ENCODE measurements around the gene SPAG9.
A peak's percentile ranks its signal among the peaks of the same experiment; 100 is the strongest.
"Not testable (repeated sequence)": the region's sequence is repeated elsewhere in the genome, so short reads cannot be mapped to it uniquely, and the experiment has no call there.

Gene SPAG9

DNA sequence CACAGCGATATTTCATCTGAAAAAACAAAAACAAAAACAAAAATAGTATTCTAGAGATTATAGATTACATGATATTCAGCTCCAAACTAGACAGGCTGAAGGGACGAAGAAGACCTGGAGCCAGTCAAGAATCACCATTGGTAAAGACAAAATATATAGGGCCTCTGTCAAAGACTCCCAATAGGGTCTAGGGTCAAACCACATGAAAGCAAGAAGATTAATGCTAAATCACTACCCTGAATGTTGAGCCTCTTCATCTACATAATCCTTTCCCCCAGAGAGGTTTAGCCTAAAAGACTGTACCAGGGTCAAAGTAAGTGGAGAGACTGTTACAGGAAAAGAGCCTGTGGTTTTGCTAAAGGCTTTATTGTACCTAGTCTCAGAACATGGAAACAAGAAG lies 21.9 kb upstream of the SPAG9 start:
- no peak for DNase-seq (ENCODE audit: low spot score)

- no peak for DNase-seq (ENCODE audit: low spot score)
Observed at GRCh38 chr17:51135956-51136355, 15.3 kb upstream of the SPAG9 start.

- no peak for DNase-seq (ENCODE audit: low spot score)
Observed at GRCh38 chr17:51133365-51133764, 12.7 kb upstream of the SPAG9 start.

DNA sequence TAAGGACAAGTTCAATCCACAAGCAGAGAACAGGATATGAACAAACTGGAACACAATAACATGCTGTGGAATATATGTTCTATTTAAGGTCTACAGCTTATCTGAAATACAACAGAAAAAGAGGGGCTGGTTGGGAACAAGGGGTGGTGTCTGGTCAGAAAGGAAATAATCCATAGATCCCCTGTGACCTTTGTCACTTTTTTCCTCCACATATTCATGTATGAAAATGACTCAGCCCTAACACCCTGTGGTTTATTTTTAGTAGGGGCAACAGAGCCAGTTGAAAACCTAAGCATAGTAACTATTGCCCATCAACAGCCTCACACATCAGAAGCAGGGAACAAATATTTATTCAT lies 12.3 kb upstream of the SPAG9 start:
- DNase-seq (ENCODE audit: low spot score) = no peak

DNA sequence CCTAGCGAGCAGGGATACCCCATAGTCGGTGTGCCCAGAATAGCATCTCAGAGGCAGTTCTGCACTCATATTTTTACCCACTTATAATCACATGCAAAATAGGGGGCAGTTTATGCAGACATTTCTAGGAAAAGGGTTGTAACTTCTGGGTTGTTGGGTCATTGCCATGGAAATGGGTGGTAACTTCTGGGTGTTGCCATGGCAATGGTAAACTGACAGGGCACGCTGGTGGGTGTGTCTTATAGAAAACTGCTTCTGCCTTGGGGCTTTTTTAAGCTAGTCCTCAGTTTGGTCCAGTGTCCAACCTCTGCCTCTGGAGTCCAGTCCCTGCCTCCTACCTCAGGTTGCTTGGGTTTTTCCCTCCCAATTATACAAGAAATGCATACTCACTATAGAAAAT lies 7.4 kb upstream of the SPAG9 start:
- no peak for DNase-seq (ENCODE audit: low spot score)

DNA sequence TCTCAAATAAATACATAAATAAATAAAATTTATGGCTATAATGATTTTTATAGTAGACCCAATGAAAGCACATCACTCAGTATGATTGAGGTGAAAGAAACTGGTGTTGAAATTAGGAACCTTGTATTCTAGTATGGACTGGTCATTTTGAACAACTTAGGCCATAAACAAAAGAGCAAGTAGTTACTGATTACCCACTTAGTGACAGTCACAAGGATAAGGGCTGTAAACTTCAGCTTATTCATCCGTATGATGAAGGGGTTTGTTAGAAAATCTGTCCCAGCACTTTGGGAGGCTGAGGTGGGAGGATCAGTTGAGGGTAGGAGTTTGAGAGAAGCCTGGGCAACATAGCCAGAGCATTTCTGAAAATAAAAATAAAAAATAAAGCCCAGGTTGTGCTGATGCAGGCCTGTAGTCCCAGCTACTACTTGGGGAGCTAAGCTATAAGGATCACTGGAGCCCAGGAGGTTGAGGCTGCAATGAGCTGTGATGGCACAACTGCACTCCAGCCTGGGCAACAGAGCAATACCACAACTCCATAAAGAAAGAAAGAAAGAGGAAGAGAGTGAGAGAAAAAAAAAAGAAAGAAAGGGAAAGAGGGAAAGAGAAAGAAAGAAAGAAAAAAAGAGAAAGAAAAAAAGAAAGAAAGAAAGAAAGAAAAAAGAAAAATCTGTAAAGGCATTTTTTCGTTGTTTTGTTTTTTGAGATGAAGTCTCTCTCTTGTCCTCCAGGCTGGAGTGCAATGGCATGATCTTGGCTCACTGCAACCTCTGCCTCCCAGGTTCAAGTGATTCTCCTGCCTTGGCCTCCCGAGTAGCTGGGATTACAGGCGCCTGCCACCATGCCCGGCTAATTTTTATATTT lies 4.2 kb upstream of the SPAG9 start:
- DNase-seq (ENCODE audit: low spot score) = no peak

DNA sequence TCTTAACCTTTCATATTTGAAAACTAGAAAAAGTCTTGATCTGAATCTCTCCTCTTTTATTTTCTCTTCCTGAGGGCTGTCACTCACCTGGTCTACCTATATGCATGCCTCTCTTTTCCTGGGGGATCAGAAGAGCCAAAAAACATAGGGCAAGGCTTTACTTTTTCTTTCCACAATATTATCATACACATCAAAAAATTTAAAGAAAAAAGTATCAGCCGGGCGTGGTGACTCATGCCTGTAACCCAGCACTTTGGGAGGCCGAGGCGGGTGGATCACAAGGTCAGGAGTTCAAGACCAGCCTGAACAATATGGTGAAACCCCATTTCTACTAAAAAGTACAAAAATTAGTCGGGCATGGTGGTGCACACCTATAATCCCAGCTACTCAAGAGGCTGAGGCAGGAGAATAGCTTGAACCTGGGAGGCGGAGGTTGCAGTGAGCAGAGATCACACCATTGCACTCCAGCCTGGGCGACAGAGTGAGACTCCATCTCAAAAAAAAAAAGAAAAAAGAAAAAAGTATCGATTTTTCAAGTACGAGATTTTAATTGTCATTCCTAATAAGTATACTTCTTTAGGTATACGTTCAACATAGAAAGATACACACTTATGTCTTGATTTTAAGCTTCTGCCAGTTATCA lies 1.9 kb upstream of the SPAG9 start:
- not testable (repeated sequence) for DNase-seq (ENCODE audit: low spot score)

GRCh38 chr17:51121620-51122472 lies 1.2 kb upstream of the SPAG9 start:
- peak; percentile 92 for DNase-seq (ENCODE audit: low spot score)

DNA sequence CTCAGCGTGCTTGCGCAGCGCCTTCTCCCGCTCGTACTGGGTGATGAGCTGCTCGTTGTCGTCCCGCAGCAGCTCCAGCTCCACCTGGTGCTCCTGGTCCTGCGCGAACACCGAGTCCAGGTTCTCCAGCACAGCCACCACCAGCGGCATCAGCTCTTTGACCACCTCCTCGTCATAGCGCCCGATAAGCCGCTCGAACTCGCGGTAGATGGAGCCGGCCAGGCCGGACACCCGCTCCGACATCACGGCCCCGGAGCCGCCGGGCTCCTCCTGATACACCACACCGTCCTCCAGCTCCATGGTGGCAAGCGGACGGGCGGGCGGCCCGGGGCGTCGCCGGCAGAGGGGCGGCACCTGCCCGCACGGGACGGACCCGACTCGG lies 320 bp downstream of the SPAG9 start:
- no peak for DNase-seq (ENCODE audit: low spot score)

GRCh38 chr17:51119415-51120356 lies 982 bp downstream of the SPAG9 start:
- DNase-seq (ENCODE audit: low spot score) = no peak

- DNase-seq (ENCODE audit: low spot score) = no peak
Observed at GRCh38 chr17:51118330-51119195, 2.1 kb downstream of the SPAG9 start.

DNA sequence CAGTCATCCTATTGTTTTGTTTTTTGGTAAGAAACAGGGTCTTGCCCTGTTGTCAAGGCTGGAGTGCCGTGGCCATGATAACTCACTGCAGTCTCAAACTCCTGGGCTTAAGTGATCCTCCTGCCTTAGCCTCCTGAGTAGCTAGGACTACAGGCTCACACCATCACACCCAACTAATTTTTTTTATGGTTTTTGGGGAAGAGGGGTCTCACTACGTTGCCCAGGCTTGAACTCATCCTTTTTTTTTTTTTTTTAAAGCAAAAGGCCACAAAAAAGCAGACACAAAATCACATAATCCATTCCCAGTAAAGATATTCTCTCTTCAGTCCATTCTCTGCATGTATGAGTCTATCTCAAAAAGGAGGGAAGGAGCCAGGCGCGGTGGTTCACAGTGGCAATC lies 5.5 kb downstream of the SPAG9 start:
- DNase-seq (ENCODE audit: low spot score) = no peak

GRCh38 chr17:51112303-51113222 lies 8.1 kb downstream of the SPAG9 start:
- not testable (repeated sequence) for DNase-seq (ENCODE audit: low spot score)

- no peak for DNase-seq (ENCODE audit: low spot score)
Observed at GRCh38 chr17:51107778-51108177, 12.9 kb downstream of the SPAG9 start.

DNA sequence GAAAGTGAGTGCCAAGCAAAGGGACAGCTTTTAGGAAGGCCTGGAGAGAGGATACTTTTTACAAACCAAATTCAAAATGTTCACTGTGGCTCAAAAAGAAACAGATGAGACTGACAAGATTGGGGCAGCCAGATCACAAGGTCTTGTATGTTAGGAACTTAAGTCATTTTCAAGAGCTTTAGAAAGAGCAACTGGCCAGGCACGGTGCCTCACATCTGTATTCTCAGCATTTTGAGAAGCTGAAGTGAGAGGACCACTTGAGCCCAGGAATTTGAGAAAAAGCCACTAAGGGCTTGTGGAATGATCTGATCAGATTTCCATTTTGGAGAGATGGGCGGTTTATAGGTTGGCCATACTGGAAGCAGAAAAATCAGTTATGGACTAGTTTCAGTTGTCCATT lies 17.2 kb downstream of the SPAG9 start:
- no peak for DNase-seq (ENCODE audit: low spot score)

GRCh38 chr17:51103050-51103449 lies 17.6 kb downstream of the SPAG9 start:
- DNase-seq (ENCODE audit: low spot score) = no peak

DNA sequence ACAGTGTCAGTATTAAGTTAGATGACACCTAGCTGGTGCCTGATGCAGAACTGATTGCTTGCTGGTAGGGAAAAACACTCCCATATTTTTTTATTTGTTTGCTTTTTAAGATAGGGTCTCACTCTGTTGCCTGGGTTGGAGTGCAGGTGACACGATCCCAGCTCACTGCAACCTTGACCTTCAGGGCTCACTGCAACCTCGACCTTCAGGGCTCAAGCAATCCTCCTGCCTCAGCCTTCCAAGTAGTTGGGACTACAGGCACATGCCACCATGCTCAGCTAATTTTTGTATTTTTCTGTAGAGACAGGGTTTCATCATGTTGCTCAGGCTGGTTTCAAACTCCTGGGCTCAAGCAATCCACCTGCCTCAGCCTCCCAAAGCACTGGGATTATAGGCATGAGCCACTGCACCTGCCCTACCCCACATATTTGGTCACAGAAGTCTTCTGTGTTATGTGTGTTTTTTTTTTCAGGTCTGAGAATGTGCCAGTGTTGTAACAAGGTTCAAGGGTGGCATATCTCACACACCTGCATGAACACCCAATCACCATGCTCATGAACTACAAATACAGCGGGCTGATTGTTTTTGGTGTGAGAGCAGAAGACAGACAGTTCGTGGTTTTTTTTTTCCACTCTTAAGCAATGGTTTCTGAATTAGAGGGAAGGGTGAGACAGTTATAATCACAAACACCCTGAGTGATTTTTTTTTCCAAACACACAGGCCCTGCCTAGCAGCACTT lies 22.8 kb downstream of the SPAG9 start:
- no peak for DNase-seq (ENCODE audit: low spot score)

- DNase-seq (ENCODE audit: low spot score) = peak; percentile 13
Observed at GRCh38 chr17:51091635-51092034, 29.0 kb downstream of the SPAG9 start.

DNA sequence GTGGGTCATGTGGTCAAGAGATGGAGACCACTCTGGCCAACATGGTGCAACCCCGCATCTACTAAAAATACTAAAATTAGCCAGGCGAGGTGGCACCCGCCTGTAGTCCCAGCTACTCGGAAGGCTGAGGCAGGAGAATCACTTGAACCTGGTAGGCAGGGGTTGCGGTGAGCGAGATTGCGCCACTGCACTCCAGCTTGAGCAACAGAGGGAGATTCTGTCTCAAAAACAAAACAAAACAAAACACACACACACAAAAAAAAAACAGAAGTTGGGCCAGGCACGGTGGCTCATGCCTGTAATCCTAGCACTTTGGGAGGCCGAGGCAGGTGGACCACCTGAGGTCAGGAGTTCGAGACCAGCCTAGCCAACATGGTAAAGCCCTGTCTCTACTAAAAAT lies 31.8 kb downstream of the SPAG9 start:
- not testable (repeated sequence) for DNase-seq (ENCODE audit: low spot score)
